HCT116 (cell line): ENCODE results near the gene ADAM10. TPM values are rescaled to one million over a fixed set of nuclear protein-coding genes. Genes with fewer than 3 reads are reported as not detected.

Experiments used
- ATAC-seq: fragments of 200-7000 bp; cut with Tn5 transposase; 2 replicates; pipeline ENCODE4 v1.9.1; 2020; ENCODE audit warnings: mild to moderate bottlenecking, moderate library complexity
- BruUV-seq: library from RNA; stranded (reverse); fragments of 400-500 nt; replicated peaks from 2 replicates; lab custom pipeline; 2021; lab: Mats Ljungman, UMichigan
- CTCF ChIA-PET: fragments of 300-600 bp; sonication (Branson Sonifier 250); formaldehyde crosslinking; loops from one replicate; lab custom pipeline; 2021; ENCODE audit warnings: antibody characterized with exemption; lab: Charles Lee
- POLR2A ChIA-PET: fragments of 300-600, 350-600 bp; sonication (Branson Sonifier 250); formaldehyde crosslinking; loops from one replicate; lab custom pipeline; 2021; ENCODE audit warnings: antibody characterized with exemption; lab: Charles Lee
- RAD21 ChIA-PET, 2 experiments: fragments of 300-600 bp; sonication (Branson Sonifier 250); formaldehyde crosslinking; loops; one replicate each; lab custom pipeline; 2023; ENCODE audit warnings: low total read pairs in 2 of 2; ENCODE audit not compliant: uncharacterized antibody in 2 of 2, unreplicated experiment in 2 of 2, low non-redundant PET in 1 of 2; lab: Charles Lee
- DNase-seq: peaks from one replicate; pipeline ENCODE4 v3.0.0-alpha.2; 2010; ENCODE audit warnings: low read depth, low spot score
- H2AFZ ChIP-seq: fragments of 200-600 bp; shearing (Covaris generic), sonication (generic); 2 replicates; pipeline ENCODE4 v1.6.1; 2017; ENCODE audit warnings: low read depth, mixed run types, mixed read lengths, antibody characterized with exemption, low read length; ENCODE audit not compliant: poor library complexity, severe bottlenecking
- H3K27ac ChIP-seq: 2 replicates; pipeline ENCODE4 v1.5.1; 2012; ENCODE audit warnings: low read depth, low read length
- H3K27me3 ChIP-seq: fragments of 200-600 bp; sonication (generic); 2 replicates; pipeline ENCODE4 v1.6.1; 2016; ENCODE audit warnings: mixed run types, low read length, mixed read lengths; ENCODE audit not compliant: insufficient read depth
- H3K36me3 ChIP-seq, 2 experiments: fragments of 200-500 bp in 1 of 2; fragments of 200-600 bp in 1 of 2; sonication (Bioruptor generic) in 1 of 2; sonication (generic) in 1 of 2; 2 replicates each; pipeline versions ENCODE4 v1.5.1 to v1.6.1; 2014 to 2016; ENCODE audit warnings: low read length in 2 of 2, inconsistent platforms in 1 of 2, mixed read lengths in 1 of 2, mixed run types in 1 of 2; ENCODE audit not compliant: insufficient read depth in 2 of 2, control insufficient read depth in 1 of 2
- H3K4me1 ChIP-seq, 2 experiments: fragments of 200-600 bp in 1 of 2; sonication (generic) in 1 of 2; 2 replicates each; pipeline versions ENCODE4 v1.5.1 to v1.6.1; 2012 to 2017; ENCODE audit warnings: low read length in 2 of 2, inconsistent platforms in 1 of 2, mild to moderate bottlenecking in 1 of 2, mixed read lengths in 1 of 2, mixed run types in 1 of 2, moderate library complexity in 1 of 2; ENCODE audit not compliant: insufficient read depth in 2 of 2, control insufficient read depth in 1 of 2
- H3K4me2 ChIP-seq: fragments of 200-600 bp; sonication (generic); 2 replicates; pipeline ENCODE4 v1.6.1; 2017; ENCODE audit warnings: mixed run types, low read length, mixed read lengths
- H3K4me3 ChIP-seq, 2 experiments: fragments of 200-600 bp in 1 of 2; sonication (generic) in 1 of 2; replicated peaks in 1 of 2; 2 replicates each; pipeline ENCODE4 v1.5.1; 2011 to 2016; ENCODE audit warnings: low read length in 2 of 2, control low read depth in 1 of 2, low read depth in 1 of 2, mild to moderate bottlenecking in 1 of 2, mixed read lengths in 1 of 2, mixed run types in 1 of 2
- H3K79me2 ChIP-seq: fragments of 200-600 bp; sonication (generic); 2 replicates; pipeline ENCODE4 v1.6.1; 2017; ENCODE audit warnings: mild to moderate bottlenecking, mixed run types, low read length, moderate library complexity, mixed read lengths; ENCODE audit not compliant: insufficient read depth
- H3K9ac ChIP-seq: fragments of 200-600 bp; sonication (generic); 2 replicates; pipeline ENCODE4 v1.6.1; 2016; ENCODE audit warnings: low read length, mixed read lengths
- H3K9me2 ChIP-seq: fragments of 200-600 bp; sonication (generic), shearing (Covaris generic); 2 replicates; pipeline ENCODE4 v1.6.1; 2017; ENCODE audit warnings: mixed run types, mild to moderate bottlenecking, moderate library complexity; ENCODE audit not compliant: insufficient read depth
- H3K9me3 ChIP-seq, 2 experiments: fragments of 200-500 bp in 1 of 2; fragments of 200-600 bp in 1 of 2; sonication (Bioruptor generic) in 1 of 2; sonication (generic) in 1 of 2; 2 replicates each; pipeline ENCODE4 v1.6.1; 2014 to 2017; ENCODE audit warnings: low read length in 2 of 2, mixed read lengths in 2 of 2, inconsistent platforms in 1 of 2, low read depth in 1 of 2, mild to moderate bottlenecking in 1 of 2, mixed run types in 1 of 2, moderate library complexity in 1 of 2; ENCODE audit not compliant: control insufficient read depth in 1 of 2, insufficient read depth in 1 of 2
- H4K20me1 ChIP-seq: fragments of 200-600 bp; sonication (generic), shearing (Covaris generic); 2 replicates; pipeline ENCODE4 v1.6.1; 2017; ENCODE audit warnings: mixed run types, mild to moderate bottlenecking, moderate library complexity; ENCODE audit not compliant: insufficient read depth
- CEBPB ChIP-seq: IDR thresholded peaks from 2 replicates; pipeline ENCODE4 v1.6.1; 2012; ENCODE audit warnings: low read depth
- CTCF ChIP-seq, 3 experiments: fragments of 200-600 bp in 1 of 3; sonication (generic) in 1 of 3; IDR thresholded peaks in 2 of 3; conservative IDR thresholded peaks in 1 of 3; 2 replicates each; pipeline ENCODE4 v1.5.1; 2012 to 2017; ENCODE audit warnings: low read depth in 2 of 3, low read length in 2 of 3, antibody characterized with exemption in 1 of 3, borderline replicate concordance in 1 of 3, control low read depth in 1 of 3, mild to moderate bottlenecking in 1 of 3, mixed read lengths in 1 of 3, mixed run types in 1 of 3, moderate library complexity in 1 of 3; ENCODE audit not compliant: insufficient read depth in 1 of 3
- EGR1 ChIP-seq: IDR thresholded peaks from 2 replicates; pipeline ENCODE4 v1.6.1; 2012; ENCODE audit warnings: low read depth
- ELF1 ChIP-seq: IDR thresholded peaks from 2 replicates; pipeline ENCODE4 v1.6.1; 2012; ENCODE audit warnings: low read depth, borderline replicate concordance
- RAD21 ChIP-seq: IDR thresholded peaks from 2 replicates; pipeline ENCODE4 v1.6.1; 2012; ENCODE audit warnings: low read depth, mild to moderate bottlenecking
- SIN3A ChIP-seq: IDR thresholded peaks from 2 replicates; pipeline ENCODE4 v1.6.1; 2012; ENCODE audit warnings: low read depth
- SRF ChIP-seq: IDR thresholded peaks from 2 replicates; pipeline ENCODE4 v1.6.1; 2012; ENCODE audit warnings: low read depth
- intact Hi-C: fragments of 100-400 bp; cut with micrococcal nuclease; formaldehyde crosslinking; loops from 2 replicates; pipeline ENCODE4 v1.10.0; 2022
- total RNA-seq: library from RNA; stranded (reverse); gene quantifications from one replicate; pipeline ENCODE4 v1.2.1, GENCODE V29; 2021; ENCODE audit not compliant: unreplicated experiment

The ADAM10 gene
- total RNA-seq, 1 experiment from 2014 or later = 158 TPM

DNA sequence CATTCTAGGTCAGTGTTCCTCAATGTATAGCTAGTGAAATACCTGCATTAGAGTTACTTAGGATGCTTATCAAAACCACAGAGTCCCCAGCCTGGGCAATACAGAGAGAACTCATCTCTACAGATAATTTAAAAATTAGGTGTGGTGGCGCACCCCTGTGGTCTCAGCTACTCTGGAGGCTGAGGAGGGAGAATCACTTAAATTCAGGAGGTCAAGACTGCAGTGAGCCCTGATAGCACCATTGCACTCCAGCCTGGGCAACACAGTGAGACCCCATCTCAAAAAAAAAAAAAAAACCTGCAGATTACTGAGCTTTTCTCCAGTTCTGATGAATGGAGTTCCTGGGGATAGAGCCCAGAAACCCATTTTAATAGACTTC, 11.5 kb upstream of the ADAM10 start:
- CTCF ChIA-PET = no interaction called here
- intact Hi-C loops = loop anchor here (2.0 to 5.0 kb wide), 2 partner anchors 490 to 534 kb away; no protein-coding TSS in a partner anchor

More for the DNA sequence above, 11.5 kb upstream of the ADAM10 start:
- Histone ChIP-seq H3K4me3 (no peak overlapping the region), H3K4me1 (no peaks in the 10 kb centered on the region), H4K20me1 (no peaks in the 10 kb centered on the region), H3K4me2 (no peak overlapping the region), H3K27ac (no peak overlapping the region), H2AFZ (no peak overlapping the region), H3K9me3 (peaks cover 0 to 7% of the 10 kb centered on the region in 2 experiments; a peak in 2 of 4 replicates), H3K9ac (no peak overlapping the region), H3K79me2 (no peaks in the 10 kb centered on the region), H3K36me3 (no peaks in the 10 kb centered on the region), H3K27me3 (no peaks in the 10 kb centered on the region), H3K9me2 (no peaks in the 10 kb centered on the region)
- ChIA-PET POLR2A (no interaction called here), RAD21 (no interaction called here)
- BruUV-seq = no TSS peak
- TF ChIP-seq RAD21 = peak; percentile 40
- TF ChIP-seq CTCF (IDR thresholded peaks at IDR 0.05 in 2 of 3, conservative IDR thresholded peaks at IDR 0.05 in 1 of 3; ENCODE audit: borderline replicate concordance in 1 of 3, insufficient read depth in 1 of 3, low read depth in 2 of 3, low read length in 2 of 3) = 0 out of 6 replicates have a peak, but pooled peaks of 1 of the 3 experiments have one; percentile 15
- TF ChIP-seq SRF = no peak
- TF ChIP-seq SIN3A = no peak
- no peak for TF ChIP-seq EGR1
- no peak for TF ChIP-seq CEBPB
- TF ChIP-seq ELF1 = no peak
- ATAC-seq (no peak), DNase-seq (no peak)
